IMR-90 (cell line): Measurements from ENCODE around the gene IGF1R. TPM values are rescaled to one million over a fixed set of nuclear protein-coding genes. Genes with fewer than 3 reads are reported as not detected.

Experiments used
- ATAC-seq: fragments of 200-7000 bp; cut with Tn5 transposase; 2 replicates; pipeline ENCODE4 v1.9.1; 2020; ENCODE audit warnings: low read depth, mild to moderate bottlenecking, moderate library complexity
- BruUV-seq: library from RNA; stranded (reverse); fragments of 400-500 nt; replicated peaks from 2 replicates; lab custom pipeline; 2021; lab: Mats Ljungman, UMichigan
- CTCF ChIA-PET: fragments of 300-600 bp; formaldehyde crosslinking; extraction: SDS; loops from one replicate; lab custom pipeline; 2021; ENCODE audit warnings: antibody characterized with exemption; lab: Yijun Ruan, JAX
- POLR2A ChIA-PET: fragments of 300-600 bp; sonication (Branson Sonifier 250); formaldehyde crosslinking; loops from one replicate; lab custom pipeline; 2022; ENCODE audit warnings: antibody characterized with exemption; ENCODE audit not compliant: unreplicated experiment; lab: Charles Lee
- DNase-seq: peaks from one replicate; pipeline ENCODE4 v3.0.0; 2013
- H2AFZ ChIP-seq: replicated peaks from 2 replicates; pipeline ENCODE3; 2013; ENCODE audit warnings: low read length, mild to moderate bottlenecking; ENCODE audit not compliant: poor library complexity
- H2AK5ac ChIP-seq: 2 replicates; pipeline ENCODE4 v1.6.1; 2013; ENCODE audit warnings: low read depth, low read length, inconsistent platforms
- H2AK9ac ChIP-seq: replicated peaks from 2 replicates; pipeline ENCODE3; 2013; ENCODE audit warnings: mild to moderate bottlenecking, low read depth, low read length, moderate library complexity; ENCODE audit not compliant: poor library complexity
- H2BK120ac ChIP-seq: 2 replicates; pipeline ENCODE4 v1.6.1; 2013; ENCODE audit warnings: low read depth, low read length, inconsistent platforms
- H2BK15ac ChIP-seq: 3 replicates; pipeline ENCODE4 v1.6.1; 2013; ENCODE audit warnings: low read depth, low read length, inconsistent platforms
- H2BK20ac ChIP-seq: 2 replicates; pipeline ENCODE4 v1.6.1; 2013; ENCODE audit warnings: low read depth, mild to moderate bottlenecking, inconsistent platforms, low read length, moderate library complexity
- H2BK5ac ChIP-seq: 2 replicates; pipeline ENCODE4 v1.6.1; 2013; ENCODE audit warnings: mild to moderate bottlenecking, low read depth, low read length, inconsistent platforms; ENCODE audit not compliant: poor library complexity, severe bottlenecking
- H3K14ac ChIP-seq: replicated peaks from 2 replicates; pipeline ENCODE4 v1.6.1; 2013; ENCODE audit warnings: low read depth, low read length, inconsistent platforms
- H3K18ac ChIP-seq: 2 replicates; pipeline ENCODE4 v1.6.1; 2013; ENCODE audit warnings: low read depth, low read length, control low read depth
- H3K23ac ChIP-seq: 2 replicates; pipeline ENCODE4 v1.6.1; 2013; ENCODE audit warnings: low read depth, low read length, inconsistent platforms
- H3K27ac ChIP-seq: 2 replicates; pipeline ENCODE4 v1.5.1; 2013; ENCODE audit warnings: mild to moderate bottlenecking, control low read depth, low read length; ENCODE audit not compliant: insufficient read depth
- H3K27me3 ChIP-seq: 2 replicates; pipeline ENCODE4 v1.6.1; 2013; ENCODE audit warnings: low read length; ENCODE audit not compliant: control insufficient read depth, insufficient read depth
- H3K36me3 ChIP-seq: 2 replicates; pipeline ENCODE4 v1.6.1; 2013; ENCODE audit warnings: low read length, mixed read lengths; ENCODE audit not compliant: control insufficient read depth, insufficient read depth
- H3K4ac ChIP-seq: 2 replicates; pipeline ENCODE4 v1.6.1; 2013; ENCODE audit warnings: low read depth, low read length, inconsistent platforms
- H3K4me1 ChIP-seq: 2 replicates; pipeline ENCODE4 v1.6.1; 2013; ENCODE audit warnings: low read length, mixed read lengths; ENCODE audit not compliant: control insufficient read depth, insufficient read depth
- H3K4me2 ChIP-seq: 2 replicates; pipeline ENCODE4 v1.6.1; 2013; ENCODE audit warnings: low read depth, mild to moderate bottlenecking, control low read depth, low read length, moderate library complexity
- H3K4me3 ChIP-seq: 2 replicates; pipeline ENCODE4 v1.5.1; 2013; ENCODE audit warnings: low read depth, mild to moderate bottlenecking, control low read depth, low read length, moderate library complexity; ENCODE audit not compliant: insufficient read depth
- H3K56ac ChIP-seq: 2 replicates; pipeline ENCODE4 v1.6.1; 2013; ENCODE audit warnings: low read length, inconsistent platforms; ENCODE audit not compliant: insufficient read depth; ENCODE audit errors: extremely low read depth
- H3K79me1 ChIP-seq, 2 experiments: 2 replicates each; pipeline ENCODE4 v1.6.1; 2013; ENCODE audit warnings: low read length in 2 of 2, inconsistent platforms in 1 of 2, low read depth in 1 of 2
- H3K9ac ChIP-seq: 2 replicates; pipeline ENCODE4 v1.6.1; 2013; ENCODE audit warnings: low read depth, low read length, control low read depth
- H3K9me1 ChIP-seq: 2 replicates; pipeline ENCODE4 v1.6.1; 2013; ENCODE audit warnings: low read length, inconsistent platforms; ENCODE audit not compliant: insufficient read depth
- H3K9me3 ChIP-seq: 2 replicates; pipeline ENCODE4 v1.6.1; 2013; ENCODE audit warnings: low read length; ENCODE audit not compliant: control insufficient read depth, insufficient read depth
- H4K20me1 ChIP-seq: 2 replicates; pipeline ENCODE4 v1.6.1; 2013; ENCODE audit warnings: low read length, inconsistent platforms; ENCODE audit not compliant: insufficient read depth
- H4K5ac ChIP-seq: 2 replicates; pipeline ENCODE4 v1.6.1; 2013; ENCODE audit warnings: mild to moderate bottlenecking, low read depth, low read length, control low read depth
- H4K8ac ChIP-seq, 2 experiments: 2 replicates each; pipeline ENCODE4 v1.6.1; 2013; ENCODE audit warnings: low read depth in 2 of 2, low read length in 2 of 2, control low read depth in 1 of 2, inconsistent platforms in 1 of 2
- H4K91ac ChIP-seq: 2 replicates; pipeline ENCODE4 v1.6.1; 2013; ENCODE audit warnings: low read depth, low read length, inconsistent platforms; ENCODE audit not compliant: insufficient read depth
- CHD1 ChIP-seq: IDR thresholded peaks from 2 replicates; pipeline ENCODE4 v1.6.1; 2012; ENCODE audit warnings: low read depth, low read length, improper control_type of control experiment
- MAFK ChIP-seq: IDR thresholded peaks from 2 replicates; pipeline ENCODE4 v1.6.1; 2012; ENCODE audit warnings: low read depth, low read length, improper control_type of control experiment
- MXI1 ChIP-seq: IDR thresholded peaks from 2 replicates; pipeline ENCODE4 v1.6.1; 2012; ENCODE audit warnings: low read depth, mild to moderate bottlenecking, low read length, moderate library complexity, borderline replicate concordance
- NFE2L2 ChIP-seq: fragments of 150-350 bp; IDR thresholded peaks from 2 replicates; pipeline ENCODE4 v1.6.1; 2016; ENCODE audit warnings: low read depth, mild to moderate bottlenecking, low read length
- POLR2A ChIP-seq: IDR thresholded peaks from 2 replicates; pipeline ENCODE4 v1.6.1; 2012; ENCODE audit warnings: mild to moderate bottlenecking, low read depth, low read length
- WGBS, 2 experiments: methylation state at CpG; one replicate each; pipeline versions ENCODE4 v1.1.5 to v1.1.7; 2013; ENCODE audit warnings: missing lambda C conversion rate in 2 of 2; ENCODE audit not compliant: insufficient read length in 1 of 2; ENCODE audit errors: extremely low coverage in 2 of 2; 5-methylcytosine and 5-hydroxymethylcytosine counted together
- dilution Hi-C: fragments of 300-500 bp; cut with HindIII; formaldehyde crosslinking; loops from one replicate; pipeline ENCODE4 v1.14.3; 2018; ENCODE audit warnings: low sequenced_read_pairs; ENCODE audit not compliant: unreplicated experiment
- in situ Hi-C: fragments of 300-500 bp; cut with MboI; formaldehyde crosslinking; loops from 3 replicates; pipeline ENCODE4 v1.14.3; 2019; ENCODE audit warnings: low sequenced_read_pairs, inconsistent platforms, mixed read lengths
- intact Hi-C: fragments of 100-400 bp; cut with micrococcal nuclease; formaldehyde crosslinking; loops from 2 replicates; pipeline ENCODE4 v1.10.0; 2022
- polyA plus RNA-seq, 3 experiments: library from polyadenylated mRNA; depleted of rRNA; stranded (reverse); fragments of >200 nt; gene quantifications; 2 replicates each; pipeline ENCODE4 v1.2.3, GENCODE V29; 2012; ENCODE audit warnings: low replicate concordance in 1 of 3
- total RNA-seq: library from RNA; depleted of rRNA; stranded (reverse); fragments of >200 nt; gene quantifications from 2 replicates; pipeline ENCODE4 v1.2.3, GENCODE V29; 2012
- TF ChIP-seq, protein P1 (sequence below): conservative IDR thresholded peaks from 2 replicates; pipeline ENCODE4 v1.5.1; 2012; ENCODE audit warnings: mild to moderate bottlenecking, low read depth, low read length, improper control_type of control experiment
- TF ChIP-seq, protein P2 (sequence below): fragments of 150-350 bp; IDR thresholded peaks from 2 replicates; pipeline ENCODE4 v1.6.1; 2017; ENCODE audit warnings: mild to moderate bottlenecking, antibody characterized with exemption, low read length, low read depth

The IGF1R gene
- total and polyA plus RNA-seq, 2 of the 4 experiments (the other 2 are of a cell fraction) = 24.0 to 24.9 TPM

DNA sequence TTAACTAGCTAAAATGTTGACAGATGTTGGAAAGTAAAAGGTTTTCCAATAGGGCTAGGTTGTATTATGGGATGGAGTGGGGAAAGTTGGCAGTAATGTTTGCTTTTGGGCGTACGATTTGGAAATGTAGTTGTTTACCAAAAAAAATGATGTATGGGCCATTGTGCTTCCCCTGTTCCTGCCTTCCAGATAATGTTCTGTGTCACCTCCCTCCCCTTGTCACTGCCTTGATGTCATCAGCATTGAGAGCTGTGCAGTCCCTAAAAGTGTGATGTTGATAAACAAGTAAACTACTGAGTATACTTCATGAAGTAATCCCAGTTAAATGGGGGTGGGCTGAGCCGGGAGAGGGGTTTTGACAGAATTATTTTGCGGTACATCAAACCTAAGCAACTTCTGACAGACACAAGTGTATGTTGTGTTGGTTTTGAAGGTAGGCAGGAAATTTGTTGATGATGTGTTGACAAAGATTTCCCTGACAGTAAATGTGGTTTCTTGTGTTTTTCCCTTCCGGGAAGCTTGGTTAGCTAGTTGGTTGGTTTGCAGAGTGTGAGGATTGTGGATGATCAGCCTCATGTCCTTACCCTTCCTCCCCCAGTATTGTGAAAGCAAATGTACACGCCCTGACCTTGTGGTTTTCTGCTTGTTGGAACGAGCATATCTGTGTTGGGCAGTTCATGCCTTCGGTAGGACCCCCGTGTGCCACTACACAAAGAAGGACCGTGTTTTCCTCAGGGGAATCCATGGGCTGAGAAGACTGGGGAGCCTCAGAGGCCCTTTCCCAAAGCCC lies 271.9 kb downstream of the IGF1R start (continued):
- TF ChIP-seq, protein P1, sequence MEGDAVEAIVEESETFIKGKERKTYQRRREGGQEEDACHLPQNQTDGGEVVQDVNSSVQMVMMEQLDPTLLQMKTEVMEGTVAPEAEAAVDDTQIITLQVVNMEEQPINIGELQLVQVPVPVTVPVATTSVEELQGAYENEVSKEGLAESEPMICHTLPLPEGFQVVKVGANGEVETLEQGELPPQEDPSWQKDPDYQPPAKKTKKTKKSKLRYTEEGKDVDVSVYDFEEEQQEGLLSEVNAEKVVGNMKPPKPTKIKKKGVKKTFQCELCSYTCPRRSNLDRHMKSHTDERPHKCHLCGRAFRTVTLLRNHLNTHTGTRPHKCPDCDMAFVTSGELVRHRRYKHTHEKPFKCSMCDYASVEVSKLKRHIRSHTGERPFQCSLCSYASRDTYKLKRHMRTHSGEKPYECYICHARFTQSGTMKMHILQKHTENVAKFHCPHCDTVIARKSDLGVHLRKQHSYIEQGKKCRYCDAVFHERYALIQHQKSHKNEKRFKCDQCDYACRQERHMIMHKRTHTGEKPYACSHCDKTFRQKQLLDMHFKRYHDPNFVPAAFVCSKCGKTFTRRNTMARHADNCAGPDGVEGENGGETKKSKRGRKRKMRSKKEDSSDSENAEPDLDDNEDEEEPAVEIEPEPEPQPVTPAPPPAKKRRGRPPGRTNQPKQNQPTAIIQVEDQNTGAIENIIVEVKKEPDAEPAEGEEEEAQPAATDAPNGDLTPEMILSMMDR = no peak
- no peak for TF ChIP-seq NFE2L2

DNA sequence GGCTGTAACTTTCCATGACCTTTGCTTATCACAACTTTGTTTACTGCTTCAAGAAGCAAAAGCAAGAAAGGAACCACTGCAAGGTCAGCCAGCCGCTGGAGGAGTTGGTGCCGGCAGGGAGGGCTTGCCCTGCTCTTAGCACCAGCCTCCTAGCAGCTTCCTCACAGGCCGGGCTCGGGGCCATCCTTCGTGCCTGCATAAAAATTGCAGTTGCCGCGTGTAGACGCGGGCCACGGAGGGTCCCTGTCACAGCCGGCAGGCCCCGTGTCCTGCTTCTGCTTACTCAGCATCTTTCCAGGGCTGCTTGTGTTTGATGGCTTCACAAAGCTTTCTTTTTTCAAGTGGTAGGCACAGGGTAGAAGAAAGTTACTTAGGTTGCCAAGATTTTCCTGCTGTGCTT lies 274.8 kb downstream of the IGF1R start:
- CTCF ChIA-PET = no interaction called here
- H2BK15ac ChIP-seq = no peak overlapping the region
- in situ Hi-C loops = loop anchor here (25.0 kb wide), 1 partner anchor 136 kb away; no protein-coding TSS in a partner anchor

More for the DNA sequence above, 274.8 kb downstream of the IGF1R start:
- Histone ChIP-seq H3K23ac (no peak overlapping the region), H4K91ac (no peak overlapping the region), H4K8ac (no peak overlapping the region), H3K36me3 (peaks cover 61% of the 10 kb centered on the region), H3K4me3 (no peak overlapping the region), H2AK5ac (no peak overlapping the region), H4K5ac (no peak overlapping the region), H3K4me2 (no peak overlapping the region), H3K9ac (no peak overlapping the region), H2BK20ac (no peak overlapping the region), H3K9me1 (peaks cover 34% of the 10 kb centered on the region), H3K56ac (no peak overlapping the region), H3K27me3 (no peaks in the 10 kb centered on the region), H2BK120ac (no peak overlapping the region), H3K14ac (no peak overlapping the region), H3K4ac (no peak overlapping the region), H3K4me1 (peaks cover 12% of the 10 kb centered on the region), H3K27ac (no peak overlapping the region), H3K9me3 (no peaks in the 10 kb centered on the region), H3K79me1 (peaks cover 32 to 74% of the 10 kb centered on the region in 2 experiments), H2BK5ac (no peak overlapping the region), H3K18ac (no peak overlapping the region), H2AFZ (no peak overlapping the region), H4K20me1 (no peaks in the 10 kb centered on the region), H2AK9ac (no peak overlapping the region)
- intact Hi-C loops = no loop called here
- WGBS, 2 experiments = 48% methylated on average over 10 of the region's 12 CpGs; no CpG with 5 or more reads in 1 of the 2 experiments
- no TSS peak for BruUV-seq
- dilution Hi-C loops = no loop called here
- POLR2A ChIA-PET = no interaction called here
- TF ChIP-seq MAFK = peak; percentile 88
- no peak for TF ChIP-seq CHD1
- TF ChIP-seq, protein P2, sequence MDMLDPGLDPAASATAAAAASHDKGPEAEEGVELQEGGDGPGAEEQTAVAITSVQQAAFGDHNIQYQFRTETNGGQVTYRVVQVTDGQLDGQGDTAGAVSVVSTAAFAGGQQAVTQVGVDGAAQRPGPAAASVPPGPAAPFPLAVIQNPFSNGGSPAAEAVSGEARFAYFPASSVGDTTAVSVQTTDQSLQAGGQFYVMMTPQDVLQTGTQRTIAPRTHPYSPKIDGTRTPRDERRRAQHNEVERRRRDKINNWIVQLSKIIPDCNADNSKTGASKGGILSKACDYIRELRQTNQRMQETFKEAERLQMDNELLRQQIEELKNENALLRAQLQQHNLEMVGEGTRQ = no peak
- no peak for TF ChIP-seq POLR2A
- no peak for TF ChIP-seq MXI1
- ATAC-seq (no peak), DNase-seq (no peak)
